ENCODE measurements around the gene MAP2K2. TPM values are rescaled to one million over a fixed set of nuclear protein-coding genes. Genes with fewer than 3 reads are reported as not detected.

Gene MAP2K2
- total and polyA plus RNA-seq, 2 donors (not counting 3 experiments of a cell fraction or from before 2014, with no cell fraction given) = 126 to 171 TPM

DNA sequence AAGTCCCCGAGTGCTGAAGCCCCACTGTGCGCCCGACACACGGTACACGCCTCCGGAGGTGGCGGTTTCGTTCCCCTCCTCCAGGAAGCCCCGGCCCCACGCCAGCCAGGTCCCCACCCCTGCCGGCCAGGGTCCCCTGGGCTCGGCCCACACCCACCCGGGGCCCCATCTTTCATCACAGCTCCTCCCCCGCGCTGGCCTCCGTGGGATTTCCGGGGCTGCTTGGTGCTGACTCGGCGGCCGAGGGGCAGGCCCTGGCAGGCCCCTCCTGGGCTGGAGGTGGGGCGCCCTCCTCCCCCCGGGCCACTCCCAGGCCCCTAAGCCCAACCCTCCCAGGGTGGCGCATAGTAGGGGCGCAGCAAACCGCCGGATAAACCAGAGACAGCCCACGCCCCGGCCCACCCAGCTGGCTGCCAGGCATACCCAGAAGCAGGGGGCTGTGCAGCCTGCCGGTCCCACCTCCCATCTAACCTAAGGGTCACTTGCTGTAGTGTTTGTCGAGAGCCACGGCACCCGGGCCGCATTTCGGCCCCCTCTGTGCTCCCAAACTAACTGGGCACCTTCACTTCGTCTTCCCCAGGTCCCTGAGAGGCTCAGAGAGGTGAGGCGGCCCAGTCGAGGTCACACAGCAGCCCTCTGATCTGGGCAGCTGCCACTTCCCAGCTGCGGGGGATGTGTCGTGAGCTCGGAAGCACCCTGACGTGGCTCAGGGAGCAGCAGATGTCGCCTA is 63.9 kb downstream of the MAP2K2 start:
- Histone ChIP-seq H3K9me3 (replicated peaks; ENCODE audit: control insufficient read depth, insufficient read depth, low read length) (no peaks in the 10 kb centered on the region), H4K20me1 (replicated peaks; ENCODE audit: control insufficient read depth, extremely low read depth, insufficient read depth, low read length) (no peaks in the 10 kb centered on the region), H3K4me1 (ENCODE audit: control insufficient read depth, extremely low read depth, insufficient read depth, low read length) (peaks cover 25% of the 10 kb centered on the region), H3K27me3 (ENCODE audit: control insufficient read depth in 2 of 2, insufficient read depth in 2 of 2, low read length in 2 of 2) (no peaks in the 10 kb centered on the region), H3K4me2 (ENCODE audit: insufficient read depth, low read length) (no peak overlapping the region), H3K79me2 (ENCODE audit: control insufficient read depth, insufficient read depth, low read length) (peaks cover 96% of the 10 kb centered on the region), H3K9me1 (replicated peaks; ENCODE audit: control insufficient read depth, extremely low read depth, insufficient read depth, low read length) (no peaks in the 10 kb centered on the region), H3K36me3 (ENCODE audit: control insufficient read depth in 2 of 2, extremely low read depth in 1 of 2, insufficient read depth in 2 of 2, low read length in 2 of 2) (peaks cover 0 to 8% of the 10 kb centered on the region in 2 experiments), H3K27ac (ENCODE audit: insufficient read depth, low read depth, low read length) (no peak overlapping the region), H3K9ac (replicated peaks; ENCODE audit: extremely low read depth, insufficient read depth, low read length) (no peak overlapping the region), H3K4me3 (replicated peaks in 1 of 3; ENCODE audit: insufficient read depth in 1 of 3, low read depth in 1 of 3, low read length in 3 of 3) (no peak overlapping the region), H2AFZ (ENCODE audit: low read depth, low read length) (no peak overlapping the region)
- no peak for TF ChIP-seq GATA2 (IDR thresholded peaks at IDR 0.05; ENCODE audit: insufficient read depth, insufficient read length, low read depth, low read length)
- TF ChIP-seq MYC (IDR thresholded peaks at IDR 0.05; ENCODE audit: low read depth, low read length) = no peak
- TF ChIP-seq, protein P1, sequence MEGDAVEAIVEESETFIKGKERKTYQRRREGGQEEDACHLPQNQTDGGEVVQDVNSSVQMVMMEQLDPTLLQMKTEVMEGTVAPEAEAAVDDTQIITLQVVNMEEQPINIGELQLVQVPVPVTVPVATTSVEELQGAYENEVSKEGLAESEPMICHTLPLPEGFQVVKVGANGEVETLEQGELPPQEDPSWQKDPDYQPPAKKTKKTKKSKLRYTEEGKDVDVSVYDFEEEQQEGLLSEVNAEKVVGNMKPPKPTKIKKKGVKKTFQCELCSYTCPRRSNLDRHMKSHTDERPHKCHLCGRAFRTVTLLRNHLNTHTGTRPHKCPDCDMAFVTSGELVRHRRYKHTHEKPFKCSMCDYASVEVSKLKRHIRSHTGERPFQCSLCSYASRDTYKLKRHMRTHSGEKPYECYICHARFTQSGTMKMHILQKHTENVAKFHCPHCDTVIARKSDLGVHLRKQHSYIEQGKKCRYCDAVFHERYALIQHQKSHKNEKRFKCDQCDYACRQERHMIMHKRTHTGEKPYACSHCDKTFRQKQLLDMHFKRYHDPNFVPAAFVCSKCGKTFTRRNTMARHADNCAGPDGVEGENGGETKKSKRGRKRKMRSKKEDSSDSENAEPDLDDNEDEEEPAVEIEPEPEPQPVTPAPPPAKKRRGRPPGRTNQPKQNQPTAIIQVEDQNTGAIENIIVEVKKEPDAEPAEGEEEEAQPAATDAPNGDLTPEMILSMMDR (IDR thresholded peaks at IDR 0.05; ENCODE audit: extremely low read depth in 1 of 2, insufficient read depth in 1 of 2, low read depth in 1 of 2, low read length in 2 of 2) = no peak
- TF ChIP-seq POLR2A (IDR thresholded peaks at IDR 0.05; ENCODE audit: low read depth, low read length) = no peak
- no peak for TF ChIP-seq POLR2AphosphoS5 (IDR thresholded peaks at IDR 0.05; ENCODE audit: insufficient read depth, low read depth, low read length)
- no peak for TF ChIP-seq EZH2 (IDR thresholded peaks at IDR 0.05; ENCODE audit: borderline replicate concordance, low read depth, low read length, severe bottlenecking)
- no peak for TF ChIP-seq FOS (IDR thresholded peaks at IDR 0.05; ENCODE audit: borderline replicate concordance, insufficient read depth, low read length)
- DNase-seq (ENCODE audit: low read depth, low spot score) = no peak
- no peak for FAIRE-seq
- dilution Hi-C loops (cut with MboI; ENCODE audit: extremely low pct_ligation_motif_present, low sequenced_read_pairs) = no loop called here
- ChIA-PET CTCF (no interaction called here), POLR2A (no interaction called here)
- intact Hi-C loops (cut with micrococcal nuclease) = loop anchor here (5.0 kb wide), 1 partner anchor 53 kb away; the partner anchor contains the start of gene PIAS4
- no TSS peak for BruUV-seq (replicated peaks)

Data from endothelial cell of umbilical vein (primary cell).